ENCODE data around the gene LRP1B.

DNA sequence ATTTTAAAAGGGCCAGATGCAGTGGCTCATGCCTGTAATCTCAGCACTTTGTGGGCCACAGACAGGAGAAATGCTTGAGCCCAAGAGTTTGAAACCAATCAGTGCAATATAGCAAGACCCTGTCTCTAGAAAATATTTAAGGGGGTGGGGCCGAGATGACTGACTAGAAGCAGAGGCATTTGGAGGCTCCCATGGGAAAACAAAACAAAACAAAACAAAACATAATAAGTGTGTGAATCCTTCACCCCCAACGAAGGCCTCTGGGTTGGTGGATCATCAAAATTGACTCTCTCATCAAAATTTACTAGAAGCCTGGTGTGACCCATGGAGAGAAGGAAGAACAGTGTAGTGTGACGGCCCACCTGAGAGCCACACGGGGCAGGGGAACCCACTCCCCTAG is 560.9 kb downstream of the LRP1B start:
- TF ChIP-seq, protein P1, sequence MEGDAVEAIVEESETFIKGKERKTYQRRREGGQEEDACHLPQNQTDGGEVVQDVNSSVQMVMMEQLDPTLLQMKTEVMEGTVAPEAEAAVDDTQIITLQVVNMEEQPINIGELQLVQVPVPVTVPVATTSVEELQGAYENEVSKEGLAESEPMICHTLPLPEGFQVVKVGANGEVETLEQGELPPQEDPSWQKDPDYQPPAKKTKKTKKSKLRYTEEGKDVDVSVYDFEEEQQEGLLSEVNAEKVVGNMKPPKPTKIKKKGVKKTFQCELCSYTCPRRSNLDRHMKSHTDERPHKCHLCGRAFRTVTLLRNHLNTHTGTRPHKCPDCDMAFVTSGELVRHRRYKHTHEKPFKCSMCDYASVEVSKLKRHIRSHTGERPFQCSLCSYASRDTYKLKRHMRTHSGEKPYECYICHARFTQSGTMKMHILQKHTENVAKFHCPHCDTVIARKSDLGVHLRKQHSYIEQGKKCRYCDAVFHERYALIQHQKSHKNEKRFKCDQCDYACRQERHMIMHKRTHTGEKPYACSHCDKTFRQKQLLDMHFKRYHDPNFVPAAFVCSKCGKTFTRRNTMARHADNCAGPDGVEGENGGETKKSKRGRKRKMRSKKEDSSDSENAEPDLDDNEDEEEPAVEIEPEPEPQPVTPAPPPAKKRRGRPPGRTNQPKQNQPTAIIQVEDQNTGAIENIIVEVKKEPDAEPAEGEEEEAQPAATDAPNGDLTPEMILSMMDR (IDR thresholded peaks at IDR 0.05; ENCODE audit: low read length), result no peak
- TF ChIP-seq EZH2 (IDR thresholded peaks at IDR 0.05; ENCODE audit: borderline replicate concordance, low read length), result no peak
